GM12874 (cell line): ENCODE data around the gene FN3K.

Source experiments
- CTCF ChIP-seq: IDR thresholded peaks from 2 replicates; pipeline ENCODE4 v1.5.1; 2011; ENCODE audit warnings: low read depth, mild to moderate bottlenecking, control low read depth, low read length, moderate library complexity; ENCODE audit not compliant: insufficient read depth

FN3K gene

GRCh38 chr17:82786427-82786826 lies 51.0 kb downstream of the FN3K start:
- no peak for TF ChIP-seq CTCF

DNA sequence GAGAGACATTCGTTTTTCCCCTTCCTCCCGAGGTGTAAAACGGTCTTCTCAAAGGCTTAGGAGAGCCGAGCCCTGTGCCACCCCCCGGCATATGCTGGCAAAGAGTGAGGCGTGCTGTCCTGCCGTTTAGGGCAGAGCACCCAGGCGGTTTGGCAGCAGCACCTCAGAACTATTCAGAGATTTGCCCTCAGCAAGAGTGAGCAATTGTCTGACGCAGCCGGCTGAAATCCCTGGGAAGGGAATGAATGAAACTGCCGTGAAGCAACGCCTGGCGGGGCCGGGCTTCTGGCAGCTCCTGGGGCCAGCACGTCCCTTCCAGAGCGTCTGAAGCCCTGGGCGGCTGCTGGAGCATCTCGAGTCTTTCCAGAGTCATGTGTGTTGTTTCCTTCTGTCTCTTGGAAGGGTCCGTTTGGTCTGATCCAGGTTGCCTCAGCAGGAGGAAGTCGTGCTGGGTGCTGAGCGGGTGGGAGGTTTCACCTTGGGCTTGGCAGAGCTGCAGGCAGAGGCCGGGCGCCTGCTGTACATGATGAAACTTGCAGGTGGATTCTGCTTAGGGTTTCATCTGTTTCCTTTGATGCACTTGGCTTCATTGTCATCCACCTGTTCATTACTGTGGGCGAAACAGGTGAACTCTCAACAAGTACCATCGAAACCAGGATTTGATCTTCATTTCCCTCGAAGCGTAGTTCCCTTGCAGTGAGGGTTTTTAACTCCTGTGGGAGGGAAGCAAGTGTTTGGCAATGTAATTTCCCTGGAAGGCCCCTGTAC lies 51.9 kb downstream of the FN3K start:
- TF ChIP-seq CTCF: no peak

GRCh38 chr17:82788206-82789001 lies 53.0 kb downstream of the FN3K start:
- TF ChIP-seq CTCF: no peak

GRCh38 chr17:82789051-82789592 lies 53.7 kb downstream of the FN3K start:
- no peak for TF ChIP-seq CTCF

DNA sequence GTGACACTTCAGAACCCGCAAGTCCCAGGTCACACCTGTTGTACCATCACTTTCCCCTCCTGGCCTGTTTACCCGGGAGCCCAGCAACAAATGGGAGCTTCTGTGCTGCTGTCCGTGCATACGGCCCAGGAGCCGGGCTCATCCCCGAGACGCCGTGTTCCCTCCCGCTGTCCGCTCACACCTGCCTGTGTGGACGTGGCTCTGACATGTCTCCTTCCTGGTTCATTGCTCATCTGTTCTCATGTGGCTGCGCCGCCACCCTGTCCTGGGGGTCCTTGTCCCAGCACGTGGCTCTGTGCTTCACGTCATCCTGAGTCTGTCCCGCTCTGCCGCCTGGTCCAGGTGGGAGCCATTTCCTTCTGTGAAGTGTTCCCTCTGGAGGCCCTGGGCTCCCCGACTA lies 54.4 kb downstream of the FN3K start:
- no peak for TF ChIP-seq CTCF

DNA sequence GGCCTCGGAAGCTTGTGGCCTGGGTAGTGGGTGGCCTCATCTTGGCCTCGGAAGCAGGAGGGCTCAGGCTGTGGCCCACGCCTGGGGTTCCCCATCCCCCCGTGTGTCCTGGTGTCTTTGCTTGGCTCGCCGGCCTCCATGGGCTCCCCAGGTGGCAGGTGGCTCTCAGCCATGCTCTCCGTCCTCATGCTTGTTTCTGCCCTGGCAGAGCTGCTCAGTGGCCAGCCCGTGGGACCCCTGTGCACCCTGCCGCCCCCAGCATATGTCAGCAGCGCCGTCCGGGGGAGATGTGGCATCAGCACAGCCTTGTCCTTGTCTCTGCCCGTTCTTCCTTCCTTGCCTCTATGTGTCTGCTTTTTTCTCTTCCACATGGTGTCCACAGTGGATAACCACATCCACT lies 55.0 kb downstream of the FN3K start:
- TF ChIP-seq CTCF: no peak

DNA sequence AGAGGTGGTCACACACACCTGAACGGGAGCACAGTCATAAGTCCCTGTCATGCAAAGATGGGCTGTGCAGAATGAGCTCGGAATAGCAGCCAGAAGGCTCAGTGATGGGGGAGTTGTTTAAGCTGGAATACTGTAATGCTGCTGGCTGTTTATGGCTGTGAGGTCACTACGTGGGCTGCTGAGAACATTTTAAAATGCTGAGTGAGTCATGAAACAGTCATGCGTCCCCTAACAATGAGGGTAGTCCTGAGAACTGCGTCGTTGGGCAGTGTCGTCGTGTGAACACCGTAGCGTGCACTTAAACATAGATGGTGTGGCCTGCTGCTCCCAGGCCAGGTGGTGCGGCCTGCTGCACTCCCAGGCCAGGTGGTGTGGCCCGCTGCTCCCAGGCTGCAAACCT lies 56.1 kb downstream of the FN3K start:
- TF ChIP-seq CTCF: no peak
